HG03196 (cell line): ENCODE results near the gene LHFPL3.
"Not testable (repeated sequence)": the region's sequence is repeated elsewhere in the genome, so short reads cannot be mapped to it uniquely, and the experiment has no call there.

Experiments used
- ATAC-seq: cut with Tn5 transposase; IDR thresholded peaks from one replicate; pipeline ENCODE4 v1.9.1; 2021; ENCODE audit not compliant: unreplicated experiment

LHFPL3 gene

GRCh38 chr7:104563350-104563901 is 235.0 kb downstream of the LHFPL3 start:
- not testable (repeated sequence) for ATAC-seq

GRCh38 chr7:104569751-104570150 is 241.3 kb downstream of the LHFPL3 start:
- no peak for ATAC-seq

- no peak for ATAC-seq
Measured at GRCh38 chr7:104572554-104572953, 244.2 kb downstream of the LHFPL3 start.

- ATAC-seq: no peak
Measured at GRCh38 chr7:104584620-104585019, 256.2 kb downstream of the LHFPL3 start.

- not testable (repeated sequence) for ATAC-seq
Measured at GRCh38 chr7:104595591-104595990, 267.2 kb downstream of the LHFPL3 start.

- ATAC-seq: no peak
Measured at GRCh38 chr7:104603957-104604356, 275.6 kb downstream of the LHFPL3 start.

GRCh38 chr7:104604706-104605105 is 276.3 kb downstream of the LHFPL3 start:
- no peak for ATAC-seq

- ATAC-seq: no peak
Measured at GRCh38 chr7:104621321-104621720, 292.9 kb downstream of the LHFPL3 start.

- no peak for ATAC-seq
Measured at GRCh38 chr7:104625956-104626355, 297.6 kb downstream of the LHFPL3 start.

- ATAC-seq: no peak
Measured at GRCh38 chr7:104627516-104627915, 299.1 kb downstream of the LHFPL3 start.

GRCh38 chr7:104628017-104628416 is 299.6 kb downstream of the LHFPL3 start:
- no peak for ATAC-seq

GRCh38 chr7:104629408-104629807 is 301.0 kb downstream of the LHFPL3 start:
- no peak for ATAC-seq

- no peak for ATAC-seq
Measured at GRCh38 chr7:104640506-104640905, 312.1 kb downstream of the LHFPL3 start.

GRCh38 chr7:104642560-104642959 is 314.2 kb downstream of the LHFPL3 start:
- no peak for ATAC-seq

GRCh38 chr7:104643587-104644217 is 315.3 kb downstream of the LHFPL3 start:
- no peak for ATAC-seq

- ATAC-seq: no peak
Measured at GRCh38 chr7:104650991-104651640, 322.7 kb downstream of the LHFPL3 start.

GRCh38 chr7:104652434-104652833 is 324.0 kb downstream of the LHFPL3 start:
- no peak for ATAC-seq

- ATAC-seq: no peak
Measured at GRCh38 chr7:104652865-104653264, 324.5 kb downstream of the LHFPL3 start.

GRCh38 chr7:104653825-104654401 is 325.5 kb downstream of the LHFPL3 start:
- no peak for ATAC-seq

GRCh38 chr7:104655592-104655991 is 327.2 kb downstream of the LHFPL3 start:
- no peak for ATAC-seq

- no peak for ATAC-seq
Measured at GRCh38 chr7:104656467-104656866, 328.1 kb downstream of the LHFPL3 start.

- ATAC-seq: no peak
Measured at GRCh38 chr7:104657134-104657533, 328.7 kb downstream of the LHFPL3 start.
